ENCODE data around the gene PSG11.
"Not testable (repeated sequence)": the region's sequence is repeated elsewhere in the genome, so short reads cannot be mapped to it uniquely, and the experiment has no call there.

The PSG11 gene

DNA sequence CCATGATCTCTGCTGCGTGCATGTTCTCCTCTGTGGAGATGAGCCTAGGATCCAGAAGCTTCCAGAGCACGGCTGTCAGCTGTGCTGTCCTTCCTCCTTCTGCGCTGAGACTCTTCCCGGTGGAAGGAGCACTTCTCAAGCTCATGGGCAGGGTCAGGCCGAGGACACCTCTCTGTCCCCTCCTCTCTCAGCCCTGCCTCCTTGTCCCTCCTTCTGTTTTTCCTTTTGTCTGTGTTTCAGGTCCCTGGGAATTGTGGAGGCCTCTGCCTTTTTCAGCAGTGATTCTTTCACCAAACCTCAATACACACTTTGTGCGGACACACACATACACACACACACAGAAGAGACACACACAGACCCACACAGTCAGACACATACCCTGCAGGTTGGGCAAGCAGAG is at the start of gene PSG11:
Gene PSG11, minus strand, starts transcription at position 101 of the 400 bp plus-strand sequence. Its CDS starts 97 bp downstream, at position 4.
- DNase-seq = not testable (repeated sequence)

GRCh38 chr19:43062418-43062817 is 36.1 kb upstream of the PSG11 start:
- not testable (repeated sequence) for DNase-seq

GRCh38 chr19:43061326-43061725 is 35.1 kb upstream of the PSG11 start:
- not testable (repeated sequence) for DNase-seq

- not testable (repeated sequence) for DNase-seq
Observed at GRCh38 chr19:43060254-43060653, 34.0 kb upstream of the PSG11 start.

- DNase-seq = not testable (repeated sequence)
Observed at GRCh38 chr19:43059482-43059881, 33.2 kb upstream of the PSG11 start.

GRCh38 chr19:43058440-43058839 is 32.2 kb upstream of the PSG11 start:
- DNase-seq = not testable (repeated sequence)

- not testable (repeated sequence) for DNase-seq
Observed at GRCh38 chr19:43047966-43048365, 21.7 kb upstream of the PSG11 start.

GRCh38 chr19:43046578-43046977 is 20.3 kb upstream of the PSG11 start:
- DNase-seq = not testable (repeated sequence)

- not testable (repeated sequence) for DNase-seq
Observed at GRCh38 chr19:43043492-43044180, 17.4 kb upstream of the PSG11 start.

GRCh38 chr19:43031645-43032044 is 5.4 kb upstream of the PSG11 start:
- DNase-seq = peak in 1 of 2 experiments; percentile 13

GRCh38 chr19:43028866-43029265 is 2.6 kb upstream of the PSG11 start:
- DNase-seq = no peak

DNA sequence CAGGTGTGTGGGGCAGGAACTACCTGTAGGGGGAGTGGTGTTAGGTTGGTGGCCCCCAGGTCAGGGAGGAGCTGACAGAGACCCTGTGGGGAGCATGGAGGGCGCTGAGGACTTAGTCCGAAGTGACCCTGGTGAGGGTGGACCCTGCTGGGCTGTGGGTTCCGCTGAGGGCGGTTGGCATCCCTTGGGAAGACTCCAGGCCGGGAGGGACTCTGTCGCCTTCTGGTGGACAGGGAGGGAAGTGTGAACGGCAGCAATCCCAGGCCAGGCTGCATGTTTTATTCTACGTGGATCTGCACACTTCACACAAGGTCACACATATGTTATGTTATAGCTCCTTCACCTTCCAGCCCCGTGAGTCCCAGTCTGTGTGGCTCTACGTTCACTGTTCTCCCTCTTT is 1.7 kb upstream of the PSG11 start:
- DNase-seq = not testable (repeated sequence)

DNA sequence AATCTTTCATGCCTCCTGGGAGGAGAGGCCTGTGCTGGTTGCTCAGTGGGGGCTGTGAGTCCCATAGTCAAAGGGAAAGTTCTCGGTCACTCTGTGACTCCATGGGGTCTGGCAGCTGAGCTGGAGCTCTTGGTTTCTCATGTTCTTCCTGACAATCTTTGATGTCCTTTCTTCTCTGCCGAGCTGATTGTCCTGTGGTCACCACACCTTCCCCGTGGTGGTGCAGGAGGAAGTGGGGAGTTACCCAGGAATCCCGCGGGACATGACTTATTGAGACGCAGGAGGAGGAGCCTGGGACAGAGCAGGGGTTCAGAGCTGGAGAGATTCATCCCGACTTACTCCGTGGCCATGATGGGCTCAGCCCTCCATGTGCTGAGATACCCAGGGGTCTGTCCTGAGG is 792 bp upstream of the PSG11 start:
- DNase-seq = not testable (repeated sequence)

DNA sequence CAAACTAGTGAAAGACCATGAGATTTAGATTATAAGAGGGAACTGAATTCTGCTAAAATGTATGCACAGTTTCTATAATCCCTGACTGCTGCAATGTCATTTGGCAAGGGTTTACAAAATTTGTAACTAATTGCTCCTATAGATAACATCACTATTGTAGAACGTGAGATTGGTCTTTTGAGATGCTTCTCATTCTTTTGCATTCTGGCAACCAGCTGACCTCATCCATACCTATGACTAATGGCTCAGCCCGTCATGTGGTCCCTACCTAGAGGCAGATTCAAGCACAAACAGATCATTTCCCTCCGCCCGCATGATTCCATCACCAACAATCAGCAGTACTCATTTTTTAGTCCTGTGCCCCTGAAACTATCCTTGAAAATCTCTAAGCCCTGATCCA is 4.2 kb downstream of the PSG11 start:
- not testable (repeated sequence) for DNase-seq

DNA sequence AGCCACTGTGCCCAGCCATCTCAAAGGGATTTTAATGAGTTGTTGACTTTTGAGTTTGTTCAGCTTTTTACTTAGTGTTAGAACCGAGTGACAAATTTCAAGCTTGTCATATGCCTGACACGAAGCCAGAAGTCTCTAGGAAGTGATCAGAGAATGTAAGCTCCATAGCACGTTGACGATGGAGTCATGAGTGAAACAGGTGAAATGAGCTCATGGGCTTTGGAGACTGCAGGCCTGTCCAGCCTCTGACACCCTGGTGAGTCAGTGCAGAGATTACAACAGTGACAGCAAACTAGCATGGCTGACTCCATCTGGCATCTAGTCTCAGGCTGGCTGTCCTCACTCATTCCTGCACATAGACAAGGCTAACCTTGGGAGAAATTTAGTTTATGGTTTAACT is 4.6 kb downstream of the PSG11 start:
- DNase-seq = not testable (repeated sequence)

DNA sequence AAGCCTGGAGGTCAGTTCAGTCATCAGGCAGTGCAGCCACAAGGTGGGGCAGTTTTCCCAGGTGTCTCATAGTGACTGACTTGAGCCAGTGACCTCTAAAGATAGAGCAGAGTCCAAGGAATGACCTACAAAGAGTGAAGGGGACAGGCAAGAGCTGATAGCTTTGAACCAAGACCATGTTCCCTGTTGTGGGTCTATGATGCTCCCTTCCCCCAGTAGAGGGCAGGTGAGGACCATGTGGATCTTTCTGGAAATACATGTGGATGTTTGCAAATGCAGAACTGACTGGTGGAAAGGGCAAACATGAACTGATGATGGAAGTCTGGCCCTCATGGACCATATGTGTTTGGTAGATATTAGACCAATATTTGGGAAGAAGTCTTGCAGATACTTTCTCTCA is 6.7 kb downstream of the PSG11 start:
- not testable (repeated sequence) for DNase-seq

DNA sequence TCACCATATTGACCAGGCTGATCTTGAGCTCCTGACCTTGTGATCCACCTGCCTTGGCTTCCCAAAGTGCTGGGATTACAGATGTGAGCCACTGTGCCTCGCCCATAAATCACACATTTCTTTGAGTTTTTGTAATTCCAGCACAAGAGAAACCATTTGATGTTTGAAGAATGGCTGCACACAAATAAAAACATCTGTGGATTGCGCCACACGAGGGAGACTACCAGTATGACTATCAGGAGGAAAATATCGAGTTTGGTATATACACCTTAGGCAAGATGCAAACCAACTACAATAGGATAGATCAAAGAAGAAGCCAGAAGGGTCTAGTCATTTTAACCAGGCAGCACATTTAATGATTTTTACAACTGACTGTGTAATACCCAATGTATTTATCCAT is 20.4 kb downstream of the PSG11 start:
- DNase-seq = not testable (repeated sequence)

DNA sequence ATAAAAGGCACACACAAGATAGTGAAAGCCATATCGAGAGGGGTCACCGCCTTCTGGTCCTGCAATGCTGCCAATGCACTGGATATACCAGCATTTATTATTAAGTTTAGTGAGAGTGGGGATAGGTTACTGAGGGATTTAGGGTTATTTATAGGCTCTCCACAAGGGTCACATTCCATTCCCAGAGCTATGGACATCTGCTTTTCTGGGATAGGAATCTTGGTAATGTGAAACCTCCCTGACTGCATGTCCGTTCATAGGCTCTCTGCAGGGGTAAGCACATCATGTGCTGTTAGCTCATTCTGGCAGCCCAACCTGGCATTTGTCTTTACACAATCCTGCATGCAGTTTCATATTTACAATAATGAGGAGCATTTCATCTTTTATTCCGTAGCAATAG is 21.4 kb downstream of the PSG11 start:
- DNase-seq = not testable (repeated sequence)

- not testable (repeated sequence) for DNase-seq
Observed at GRCh38 chr19:43003634-43004033, 22.6 kb downstream of the PSG11 start.

- not testable (repeated sequence) for DNase-seq
Observed at GRCh38 chr19:43002948-43003347, 23.3 kb downstream of the PSG11 start.

GRCh38 chr19:42996161-42996560 is 30.1 kb downstream of the PSG11 start:
- DNase-seq = not testable (repeated sequence)

- not testable (repeated sequence) for DNase-seq
Observed at GRCh38 chr19:42992029-42992604, 34.2 kb downstream of the PSG11 start.

DNA sequence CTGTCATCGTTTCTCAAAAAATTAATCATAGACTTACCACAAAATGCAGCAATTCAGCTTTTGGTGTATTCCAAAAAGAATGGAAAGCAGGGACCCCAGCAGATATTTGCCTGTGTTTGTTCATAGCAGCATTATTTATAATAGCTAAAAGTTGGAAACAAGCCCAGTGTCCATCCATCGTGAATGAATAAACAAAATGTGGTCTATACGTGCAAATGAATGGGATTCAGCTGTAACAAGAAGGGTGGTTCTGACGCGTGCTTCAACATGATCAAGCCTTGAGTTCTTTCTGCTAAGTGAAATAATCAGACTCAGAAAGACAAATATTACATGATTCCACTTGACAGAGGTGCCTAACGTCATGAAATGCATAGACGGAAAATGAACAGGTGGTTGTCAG is 36.4 kb downstream of the PSG11 start:
- peak; percentile 4 to 25 for DNase-seq

DNA sequence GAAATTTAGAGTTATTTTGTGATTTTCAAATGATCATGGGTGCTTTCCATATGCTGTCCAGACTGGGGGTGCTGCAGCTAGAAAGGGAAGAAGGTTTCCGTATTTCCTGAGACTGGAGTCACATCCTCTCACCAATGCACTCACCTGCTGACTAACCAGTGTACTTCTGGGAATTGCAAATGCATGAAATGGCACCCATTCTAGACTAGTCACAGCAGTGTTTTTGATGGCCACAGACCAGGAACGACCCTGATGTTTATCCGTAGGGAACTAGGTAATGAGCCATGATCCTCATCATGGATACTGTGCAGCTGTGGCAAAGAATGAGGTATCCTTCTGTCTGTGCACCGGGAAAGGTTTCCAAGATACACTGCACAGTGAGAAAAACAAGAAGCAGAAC is 37.1 kb downstream of the PSG11 start:
- not testable (repeated sequence) for DNase-seq
